K562 (cell line): Measurements from ENCODE around the gene LAMA5. TPM values are rescaled to one million over a fixed set of nuclear protein-coding genes. Genes with fewer than 3 reads are reported as not detected.

Source experiments
- ATAC-seq: fragments of 200-7000 bp; cut with Tn5 transposase; 3 replicates; pipeline ENCODE4 v1.9.1; 2020; ENCODE audit warnings: moderate library complexity
- BruUV-seq: library from RNA; stranded (reverse); fragments of 400-500 nt; replicated peaks from 2 replicates; lab custom pipeline; 2021; lab: Mats Ljungman, UMichigan
- CTCF ChIA-PET: fragments of 300-600 bp; formaldehyde crosslinking; extraction: SDS; loops from one replicate; lab custom pipeline; 2021; ENCODE audit warnings: low intra/inter-chr PET ratio; lab: Yijun Ruan, JAX
- POLR2A ChIA-PET: fragments of 300-600, 350-650 bp; sonication (Branson Sonifier 250); formaldehyde crosslinking; extraction: SDS; loops from one replicate; lab custom pipeline; 2021; ENCODE audit warnings: antibody characterized with exemption, inconsistent platforms; lab: Yijun Ruan, JAX
- DNase-seq, 4 experiments: peaks; one replicate each; pipeline versions ENCODE4 v3.0.0 to v3.0.0-alpha.2; 2011 to 2018; ENCODE audit warnings: low spot score in 3 of 4, mixed read lengths in 3 of 4; ENCODE audit errors: extremely low read depth in 1 of 4
- FAIRE-seq: peaks from 2 replicates; lab custom pipeline; 2011; peaks lifted over from hg19 to GRCh38; lab: Jason Lieb, UNC
- H2AFZ ChIP-seq: 2 replicates; pipeline ENCODE4 v1.6.0; 2011; ENCODE audit warnings: low read depth, low read length, control low read depth, inconsistent platforms
- H3K27ac ChIP-seq: fragments of 200-600 bp; 3 replicates; pipeline ENCODE4 v1.8.0; 2011; ENCODE audit warnings: low read depth, mild to moderate bottlenecking, control low read depth, inconsistent platforms, low read length, moderate library complexity, mixed read lengths; ENCODE audit errors: extremely low read depth
- H3K27me3 ChIP-seq, 2 experiments: fragments of 300-600 bp in 1 of 2; 2 replicates in 1 of 2; 3 replicates in 1 of 2; pipeline versions ENCODE4 v1.6.0 to v1.8.0; 2011; ENCODE audit warnings: inconsistent platforms in 2 of 2, low read length in 2 of 2, mild to moderate bottlenecking in 1 of 2, mixed read lengths in 1 of 2, moderate library complexity in 1 of 2; ENCODE audit not compliant: control insufficient read depth in 2 of 2, insufficient read depth in 2 of 2
- H3K36me3 ChIP-seq: fragments of 300-600 bp; 3 replicates; pipeline ENCODE4 v1.8.0; 2011; ENCODE audit warnings: mild to moderate bottlenecking, low read length, inconsistent platforms; ENCODE audit not compliant: control insufficient read depth, insufficient read depth
- H3K4me1 ChIP-seq, 2 experiments: fragments of 200-600 bp in 1 of 2; replicated peaks in 1 of 2; 2 replicates in 1 of 2; 3 replicates in 1 of 2; pipeline versions ENCODE4 v1.5.1 to v1.8.0; 2011; ENCODE audit warnings: inconsistent platforms in 2 of 2, low read length in 2 of 2, mild to moderate bottlenecking in 1 of 2, mixed read lengths in 1 of 2, moderate library complexity in 1 of 2; ENCODE audit not compliant: control insufficient read depth in 2 of 2, insufficient read depth in 2 of 2
- H3K4me2 ChIP-seq: 2 replicates; pipeline ENCODE4 v1.6.1; 2011; ENCODE audit warnings: low read length, control low read depth, inconsistent platforms, mixed read lengths; ENCODE audit not compliant: insufficient read depth
- H3K4me3 ChIP-seq: fragments of 200-600 bp; sonication (generic), shearing (Covaris generic); 2 replicates; pipeline ENCODE4 v1.5.1; 2016; ENCODE audit warnings: control low read depth, inconsistent platforms
- H3K79me2 ChIP-seq: fragments of 200-600 bp; 3 replicates; pipeline ENCODE4 v1.8.0; 2011; ENCODE audit warnings: low read length, inconsistent platforms; ENCODE audit not compliant: control insufficient read depth, insufficient read depth
- H3K9ac ChIP-seq, 2 experiments: 2 replicates each; pipeline versions ENCODE4 v1.6.0 to v1.6.1; 2011; ENCODE audit warnings: low read depth in 2 of 2, low read length in 2 of 2, control low read depth in 1 of 2, inconsistent platforms in 1 of 2, mild to moderate bottlenecking in 1 of 2, mixed read lengths in 1 of 2; ENCODE audit not compliant: insufficient read depth in 1 of 2
- H3K9me1 ChIP-seq: one replicate; pipeline ENCODE4 v1.6.0; 2011; ENCODE audit warnings: inconsistent platforms, mild to moderate bottlenecking, low read length, moderate library complexity; ENCODE audit not compliant: control insufficient read depth, insufficient read depth
- H3K9me3 ChIP-seq: replicated peaks from 2 replicates; pipeline ENCODE4 v1.5.1; 2011; ENCODE audit warnings: low read depth, low read length, inconsistent platforms; ENCODE audit not compliant: control insufficient read depth, insufficient read depth
- H4K20me1 ChIP-seq: replicated peaks from 2 replicates; pipeline ENCODE4 v1.6.1; 2011; ENCODE audit warnings: low read length, inconsistent platforms, mixed read lengths; ENCODE audit not compliant: control insufficient read depth, insufficient read depth
- CTBP1 ChIP-seq: fragments of 450-650 bp; IDR thresholded peaks from 2 replicates; pipeline ENCODE4 v1.6.1; 2016; ENCODE audit warnings: borderline replicate concordance
- MAFF ChIP-seq: IDR thresholded peaks from 2 replicates; pipeline ENCODE4 v1.6.1; 2012; ENCODE audit warnings: low read length, improper control_type of control experiment
- ZNF212 ChIP-seq: fragments of 450-650 bp; formaldehyde crosslinking; IDR thresholded peaks from 2 replicates; pipeline ENCODE4 v1.4.0; 2020; ENCODE audit warnings: mild to moderate bottlenecking
- ZNF324 ChIP-seq: fragments of 250-450 bp; sonication (Bioruptor Pico); IDR thresholded peaks from 2 replicates; pipeline ENCODE4 v1.4.0; 2020; ENCODE audit warnings: mild to moderate bottlenecking
- ZSCAN32 ChIP-seq: fragments of 450-650 bp; formaldehyde crosslinking; IDR thresholded peaks from 2 replicates; pipeline ENCODE4 v1.4.0; 2020; ENCODE audit warnings: mild to moderate bottlenecking, moderate library complexity
- WGBS: fragments of 100-300 bp; shearing (Covaris generic); methylation state at CpG from one replicate; pipeline ENCODE4 v1.1.6; 2016; ENCODE audit warnings: low coverage, mixed read lengths; ENCODE audit not compliant: insufficient coverage; ENCODE audit errors: missing lambda C conversion rate; 5-methylcytosine and 5-hydroxymethylcytosine counted together
- in situ Hi-C: fragments of 300-500 bp; cut with MboI; formaldehyde crosslinking; loops from 4 replicates; pipeline ENCODE4 v1.15.0; 2018; ENCODE audit warnings: inconsistent platforms, mixed read lengths
- intact Hi-C: fragments of 100-400 bp; cut with micrococcal nuclease; formaldehyde crosslinking; loops from 2 replicates; pipeline ENCODE4 v1.14.2; 2022
- polyA plus RNA-seq, 8 experiments: library from polyadenylated mRNA; depleted of rRNA in 4 of 8; stranded (reverse) in 5 of 8; unstranded in 3 of 8; fragments of >200 nt; fragmentation: Nextera tagmentation in 2 of 8; fragmentation: Illumina TruSeq in 1 of 8; extraction: Ambion mirVana in 2 of 8; extraction: Trizol in 1 of 8; gene quantifications; 2 replicates each; pipeline versions ENCODE4 v1.2.1 to v1.2.3, GENCODE V29; 2011 to 2014; ENCODE audit warnings: inconsistent platforms in 1 of 8, missing spikeins in 1 of 8
- total RNA-seq, 7 experiments: library from RNA; depleted of rRNA in 6 of 7; stranded (reverse); fragments of >200 nt in 6 of 7; fragmentation: Illumina TruSeq in 2 of 7; extraction: Trizol in 2 of 7; gene quantifications; 2 replicates each; pipeline versions ENCODE4 v1.2.1 to v1.2.3, GENCODE V29; 2011 to 2021; ENCODE audit warnings: low replicate concordance in 1 of 7
- TF ChIP-seq, protein P1 (sequence below): fragments of 450-650 bp; IDR thresholded peaks from 2 replicates; pipeline ENCODE4 v1.6.1; 2016; ENCODE audit warnings: low read depth
- TF ChIP-seq, protein P2 (sequence below): fragments of 250-450 bp; sonication (Bioruptor Pico); IDR thresholded peaks from 2 replicates; pipeline ENCODE4 v1.5.1; 2021; ENCODE audit warnings: mild to moderate bottlenecking
- TF ChIP-seq, protein P3 (sequence below), 3 experiments: IDR thresholded peaks in 2 of 3; conservative IDR thresholded peaks in 1 of 3; 2 replicates each; pipeline ENCODE4 v1.5.1; 2011 to 2012; ENCODE audit warnings: low read length in 3 of 3, mild to moderate bottlenecking in 3 of 3, control low read depth in 2 of 3, improper control_type of control experiment in 1 of 3, inconsistent platforms in 1 of 3, low read depth in 1 of 3, mixed read lengths in 1 of 3, moderate library complexity in 1 of 3; ENCODE audit not compliant: insufficient read depth in 2 of 3
- TF ChIP-seq, protein P4 (sequence below): sonication (generic); formaldehyde crosslinking; IDR thresholded peaks from 2 replicates; pipeline ENCODE4 v1.8.0; 2022; ENCODE audit warnings: mild to moderate bottlenecking, low read depth, missing genetic modification reagents

Gene LAMA5
- total and polyA plus RNA-seq, 9 of the 15 experiments (the other 6 are each of a cell fraction or from before 2014, with no cell fraction given): 0.31 to 101 (median 7.8) TPM

DNA sequence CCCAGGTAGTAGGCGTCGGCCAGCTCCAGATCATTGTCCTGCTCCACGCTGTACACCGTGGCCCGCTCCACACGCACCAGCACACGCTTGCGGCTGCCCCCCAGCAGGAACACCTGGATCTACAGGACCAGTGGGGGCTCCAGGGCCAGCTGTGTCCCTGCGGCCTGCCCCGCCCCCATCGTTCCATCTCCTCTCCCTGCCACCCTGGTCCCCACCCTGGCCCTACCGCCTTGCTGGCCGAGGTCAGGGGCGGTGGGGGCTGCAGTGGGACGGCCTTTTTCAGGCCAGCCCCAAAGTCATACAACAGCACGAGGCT is 54.5 kb downstream of the LAMA5 start:
- ChIA-PET POLR2A (no interaction called here), CTCF (no interaction called here)
- Histone ChIP-seq H3K4me2 (no peak overlapping the region), H3K27ac (no peak overlapping the region), H3K9me3 (no peaks in the 10 kb centered on the region), H3K4me3 (no peak overlapping the region), H3K79me2 (no peaks in the 10 kb centered on the region), H2AFZ (no peak overlapping the region), H3K9me1 (no peaks in the 10 kb centered on the region), H3K4me1 (peaks cover 0 to 40% of the 10 kb centered on the region in 2 experiments; a peak in 2 of 5 replicates), H3K36me3 (peaks cover 96% of the 10 kb centered on the region), H4K20me1 (no peaks in the 10 kb centered on the region), H3K9ac (no peak overlapping the region), H3K27me3 (no peaks in the 10 kb centered on the region)
- BruUV-seq: no TSS peak
- WGBS: 97% methylated on average over 14 of the region's 16 CpGs
- DNase-seq (no peak), FAIRE-seq (no peak), ATAC-seq (no peak)
- intact Hi-C loops (no loop called here), in situ Hi-C loops (no loop called here)
- TF ChIP-seq, protein P1, sequence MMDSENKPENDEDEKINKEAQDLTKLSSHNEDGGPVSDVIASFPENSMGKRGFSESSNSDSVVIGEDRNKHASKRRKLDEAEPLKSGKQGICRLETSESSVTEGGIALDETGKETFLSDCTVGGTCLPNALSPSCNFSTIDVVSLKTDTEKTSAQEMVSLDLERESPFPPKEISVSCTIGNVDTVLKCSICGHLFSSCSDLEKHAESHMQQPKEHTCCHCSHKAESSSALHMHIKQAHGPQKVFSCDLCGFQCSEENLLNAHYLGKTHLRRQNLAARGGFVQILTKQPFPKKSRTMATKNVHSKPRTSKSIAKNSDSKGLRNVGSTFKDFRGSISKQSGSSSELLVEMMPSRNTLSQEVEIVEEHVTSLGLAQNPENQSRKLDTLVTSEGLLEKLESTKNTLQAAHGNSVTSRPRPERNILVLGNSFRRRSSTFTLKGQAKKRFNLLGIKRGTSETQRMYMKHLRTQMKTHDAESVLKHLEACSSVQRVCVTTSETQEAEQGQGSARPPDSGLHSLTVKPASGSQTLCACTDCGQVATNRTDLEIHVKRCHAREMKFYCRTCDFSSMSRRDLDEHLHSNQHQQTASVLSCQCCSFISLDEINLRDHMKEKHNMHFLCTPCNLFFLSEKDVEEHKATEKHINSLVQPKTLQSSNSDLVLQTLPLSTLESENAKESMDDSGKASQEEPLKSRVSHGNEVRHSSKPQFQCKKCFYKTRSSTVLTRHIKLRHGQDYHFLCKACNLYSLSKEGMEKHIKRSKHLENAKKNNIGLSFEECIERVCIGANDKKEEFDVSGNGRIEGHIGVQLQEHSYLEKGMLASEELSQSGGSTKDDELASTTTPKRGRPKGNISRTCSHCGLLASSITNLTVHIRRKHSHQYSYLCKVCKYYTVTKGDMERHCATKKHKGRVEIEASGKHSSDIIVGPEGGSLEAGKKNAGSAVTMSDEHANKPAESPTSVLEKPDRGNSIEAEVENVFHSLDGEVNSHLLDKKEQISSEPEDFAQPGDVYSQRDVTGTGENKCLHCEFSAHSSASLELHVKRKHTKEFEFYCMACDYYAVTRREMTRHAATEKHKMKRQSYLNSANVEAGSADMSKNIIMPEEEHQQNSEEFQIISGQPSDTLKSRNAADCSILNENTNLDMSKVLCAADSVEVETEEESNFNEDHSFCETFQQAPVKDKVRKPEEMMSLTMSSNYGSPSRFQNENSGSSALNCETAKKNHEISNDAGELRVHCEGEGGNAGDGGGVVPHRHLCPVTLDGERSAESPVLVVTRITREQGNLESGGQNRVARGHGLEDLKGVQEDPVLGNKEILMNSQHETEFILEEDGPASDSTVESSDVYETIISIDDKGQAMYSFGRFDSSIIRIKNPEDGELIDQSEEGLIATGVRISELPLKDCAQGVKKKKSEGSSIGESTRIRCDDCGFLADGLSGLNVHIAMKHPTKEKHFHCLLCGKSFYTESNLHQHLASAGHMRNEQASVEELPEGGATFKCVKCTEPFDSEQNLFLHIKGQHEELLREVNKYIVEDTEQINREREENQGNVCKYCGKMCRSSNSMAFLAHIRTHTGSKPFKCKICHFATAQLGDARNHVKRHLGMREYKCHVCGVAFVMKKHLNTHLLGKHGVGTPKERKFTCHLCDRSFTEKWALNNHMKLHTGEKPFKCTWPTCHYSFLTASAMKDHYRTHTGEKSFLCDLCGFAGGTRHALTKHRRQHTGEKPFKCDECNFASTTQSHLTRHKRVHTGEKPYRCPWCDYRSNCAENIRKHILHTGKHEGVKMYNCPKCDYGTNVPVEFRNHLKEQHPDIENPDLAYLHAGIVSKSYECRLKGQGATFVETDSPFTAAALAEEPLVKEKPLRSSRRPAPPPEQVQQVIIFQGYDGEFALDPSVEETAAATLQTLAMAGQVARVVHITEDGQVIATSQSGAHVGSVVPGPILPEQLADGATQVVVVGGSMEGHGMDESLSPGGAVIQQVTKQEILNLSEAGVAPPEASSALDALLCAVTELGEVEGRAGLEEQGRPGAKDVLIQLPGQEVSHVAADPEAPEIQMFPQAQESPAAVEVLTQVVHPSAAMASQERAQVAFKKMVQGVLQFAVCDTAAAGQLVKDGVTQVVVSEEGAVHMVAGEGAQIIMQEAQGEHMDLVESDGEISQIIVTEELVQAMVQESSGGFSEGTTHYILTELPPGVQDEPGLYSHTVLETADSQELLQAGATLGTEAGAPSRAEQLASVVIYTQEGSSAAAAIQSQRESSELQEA: no peak
- TF ChIP-seq, protein P2, sequence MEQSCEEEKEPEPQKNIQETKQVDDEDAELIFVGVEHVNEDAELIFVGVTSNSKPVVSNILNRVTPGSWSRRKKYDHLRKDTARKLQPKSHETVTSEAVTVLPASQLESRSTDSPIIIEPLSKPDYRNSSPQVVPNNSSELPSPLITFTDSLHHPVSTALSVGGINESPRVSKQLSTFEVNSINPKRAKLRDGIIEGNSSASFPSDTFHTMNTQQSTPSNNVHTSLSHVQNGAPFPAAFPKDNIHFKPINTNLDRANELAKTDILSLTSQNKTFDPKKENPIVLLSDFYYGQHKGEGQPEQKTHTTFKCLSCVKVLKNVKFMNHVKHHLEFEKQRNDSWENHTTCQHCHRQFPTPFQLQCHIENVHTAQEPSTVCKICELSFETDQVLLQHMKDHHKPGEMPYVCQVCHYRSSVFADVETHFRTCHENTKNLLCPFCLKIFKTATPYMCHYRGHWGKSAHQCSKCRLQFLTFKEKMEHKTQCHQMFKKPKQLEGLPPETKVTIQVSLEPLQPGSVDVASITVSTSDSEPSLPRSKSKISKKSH (CRISPR knock-in tag): no peak
- TF ChIP-seq, protein P3, sequence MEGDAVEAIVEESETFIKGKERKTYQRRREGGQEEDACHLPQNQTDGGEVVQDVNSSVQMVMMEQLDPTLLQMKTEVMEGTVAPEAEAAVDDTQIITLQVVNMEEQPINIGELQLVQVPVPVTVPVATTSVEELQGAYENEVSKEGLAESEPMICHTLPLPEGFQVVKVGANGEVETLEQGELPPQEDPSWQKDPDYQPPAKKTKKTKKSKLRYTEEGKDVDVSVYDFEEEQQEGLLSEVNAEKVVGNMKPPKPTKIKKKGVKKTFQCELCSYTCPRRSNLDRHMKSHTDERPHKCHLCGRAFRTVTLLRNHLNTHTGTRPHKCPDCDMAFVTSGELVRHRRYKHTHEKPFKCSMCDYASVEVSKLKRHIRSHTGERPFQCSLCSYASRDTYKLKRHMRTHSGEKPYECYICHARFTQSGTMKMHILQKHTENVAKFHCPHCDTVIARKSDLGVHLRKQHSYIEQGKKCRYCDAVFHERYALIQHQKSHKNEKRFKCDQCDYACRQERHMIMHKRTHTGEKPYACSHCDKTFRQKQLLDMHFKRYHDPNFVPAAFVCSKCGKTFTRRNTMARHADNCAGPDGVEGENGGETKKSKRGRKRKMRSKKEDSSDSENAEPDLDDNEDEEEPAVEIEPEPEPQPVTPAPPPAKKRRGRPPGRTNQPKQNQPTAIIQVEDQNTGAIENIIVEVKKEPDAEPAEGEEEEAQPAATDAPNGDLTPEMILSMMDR (IDR thresholded peaks at IDR 0.05 in 2 of 3, conservative IDR thresholded peaks at IDR 0.05 in 1 of 3; ENCODE audit: insufficient read depth in 2 of 3, low read depth in 1 of 3, low read length in 3 of 3): no peak
- no peak for TF ChIP-seq CTBP1
- TF ChIP-seq, protein P4, sequence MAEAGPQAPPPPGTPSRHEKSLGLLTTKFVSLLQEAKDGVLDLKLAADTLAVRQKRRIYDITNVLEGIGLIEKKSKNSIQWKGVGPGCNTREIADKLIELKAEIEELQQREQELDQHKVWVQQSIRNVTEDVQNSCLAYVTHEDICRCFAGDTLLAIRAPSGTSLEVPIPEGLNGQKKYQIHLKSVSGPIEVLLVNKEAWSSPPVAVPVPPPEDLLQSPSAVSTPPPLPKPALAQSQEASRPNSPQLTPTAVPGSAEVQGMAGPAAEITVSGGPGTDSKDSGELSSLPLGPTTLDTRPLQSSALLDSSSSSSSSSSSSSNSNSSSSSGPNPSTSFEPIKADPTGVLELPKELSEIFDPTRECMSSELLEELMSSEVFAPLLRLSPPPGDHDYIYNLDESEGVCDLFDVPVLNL: no peak
- TF ChIP-seq ZNF212 (CRISPR knock-in tag): no peak
- no peak for TF ChIP-seq ZSCAN32
- no peak for TF ChIP-seq MAFF
- no peak for TF ChIP-seq ZNF324 (CRISPR knock-in tag)
